Measurements from ENCODE around the gene SPSB4. TPM values are rescaled to one million over a fixed set of nuclear protein-coding genes. Genes with fewer than 3 reads are reported as not detected.

SPSB4 gene
- total and polyA plus RNA-seq, 10 of the 15 experiments (the other 5 are each of a cell fraction or from before 2014, with no cell fraction given), result not detected

- H4K20me1 ChIP-seq (ENCODE audit: control insufficient read depth, insufficient read depth), result no peaks in the 10 kb centered on the region
- ATAC-seq (no peak), FAIRE-seq (no peak), DNase-seq (ENCODE audit: low read depth, low spot score) (no peak)
- no peaks in the 10 kb centered on the region for H3K9me3 ChIP-seq (replicated peaks; ENCODE audit: control insufficient read depth, insufficient read depth, low read length)
- no peaks in the 10 kb centered on the region for H3K4me1 ChIP-seq (ENCODE audit: control insufficient read depth, insufficient read depth, low read length)
- in situ Hi-C loops (cut with MboI) (no loop called here), intact Hi-C loops (cut with micrococcal nuclease; ENCODE audit: unreplicated experiment) (no loop called here)
- no peak overlapping the region for H3K4me2 ChIP-seq (ENCODE audit: control insufficient read depth, insufficient read depth)
- H3K36me3 ChIP-seq (ENCODE audit: control insufficient read depth in 2 of 2, insufficient read depth in 2 of 2, low read length in 1 of 2), result no peaks in the 10 kb centered on the region
- no peak overlapping the region for H3K27ac ChIP-seq (ENCODE audit: control insufficient read depth, insufficient read depth)
- SMC1A ChIA-PET (ENCODE audit: uncharacterized antibody, unreplicated experiment), result no interaction called here
- 24% methylated on average over 2 of the region's 2 CpGs for WGBS (ENCODE audit: insufficient coverage, insufficient replicate concordance, low lambda C conversion rate, missing lambda C conversion rate)
- CTCF ChIA-PET, result no interaction called here
- peaks cover 0 to 2% of the 10 kb centered on the region in 2 experiments; a peak in 3 of 4 replicates for H3K27me3 ChIP-seq (replicated peaks in 1 of 2; ENCODE audit: control insufficient read depth in 2 of 2, insufficient read depth in 2 of 2, low read length in 1 of 2)
- H3K79me2 ChIP-seq (ENCODE audit: control insufficient read depth, insufficient read depth, low read length), result no peaks in the 10 kb centered on the region
- no peak overlapping the region for H2AFZ ChIP-seq (ENCODE audit: control insufficient read depth, low read depth, low read length)
- H3K9ac ChIP-seq (ENCODE audit: control insufficient read depth, insufficient read depth, low read length), result no peak overlapping the region
- no peak overlapping the region for H3K4me3 ChIP-seq
- POLR2A ChIA-PET, result no interaction called here
- no TSS peak for BruUV-seq (replicated peaks)
- RAD21 ChIA-PET (ENCODE audit: unreplicated experiment), result no interaction called here
- no peak for TF ChIP-seq REST (IDR thresholded peaks at IDR 0.05; ENCODE audit: low read depth, low read length)
- TF ChIP-seq FOXM1 (IDR thresholded peaks at IDR 0.05; ENCODE audit: low read depth, low read length), result no peak
- no peak for TF ChIP-seq CTCF (IDR thresholded peaks at IDR 0.05 in 2 of 3, conservative IDR thresholded peaks at IDR 0.05 in 1 of 3; ENCODE audit: control insufficient read depth in 2 of 3, extremely low read depth in 1 of 3, insufficient read depth in 1 of 3, low read depth in 3 of 3, low read length in 3 of 3)
- no peak for TF ChIP-seq CREM (IDR thresholded peaks at IDR 0.05; ENCODE audit: low read depth)
- TF ChIP-seq ZNF687 (IDR thresholded peaks at IDR 0.05), result no peak
- TF ChIP-seq SIX5 (IDR thresholded peaks at IDR 0.05; ENCODE audit: low read depth, low read length, severe bottlenecking), result no peak
- no peak for TF ChIP-seq E2F8 (IDR thresholded peaks at IDR 0.05; ENCODE audit: low read depth, partially characterized antibody)
- TF ChIP-seq BRCA1 (IDR thresholded peaks at IDR 0.05; ENCODE audit: low read depth, low read length), result no peak
Measured at GRCh38 chr3:141059816-141060215, 8.7 kb downstream of the SPSB4 start.

Measured in GM12878 (cell line).